ENCODE results near the gene RASA4B.
"Not testable (repeated sequence)": the region's sequence is repeated elsewhere in the genome, so short reads cannot be mapped to it uniquely, and the experiment has no call there.

Gene RASA4B
- 1.1 to 11.5 (median 2.4) reads per million in 18 experiments for total RNA-seq

DNA sequence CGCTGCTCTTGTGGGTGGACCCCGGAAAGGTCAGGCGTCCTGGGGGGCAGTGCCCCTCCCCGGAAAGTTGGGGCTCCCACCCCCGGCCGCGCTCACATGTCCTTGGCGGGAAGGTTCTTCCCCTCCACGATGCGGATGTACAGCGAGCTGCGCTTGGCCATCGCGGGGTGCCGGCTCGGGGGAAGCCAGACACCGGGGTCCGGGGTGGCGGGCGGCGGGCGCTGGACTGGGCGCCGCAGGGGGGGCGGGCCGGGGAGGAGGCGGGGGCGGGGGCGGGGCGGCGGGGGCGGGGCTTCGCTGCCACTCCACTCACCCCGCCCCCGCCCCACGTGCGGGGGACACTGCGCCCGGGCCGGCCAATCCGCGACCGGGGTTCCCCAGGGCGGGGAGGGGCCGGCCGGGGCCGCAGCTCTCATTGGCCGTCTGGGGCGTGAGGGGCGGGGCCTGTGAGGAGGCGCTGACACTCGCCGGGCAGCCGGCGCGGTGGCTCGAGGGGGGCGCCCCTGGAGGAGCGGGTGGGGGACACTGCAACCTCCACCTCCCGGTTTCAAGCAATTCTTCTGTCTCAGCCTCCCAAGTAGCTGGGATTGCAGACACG, at the start of gene RASA4B:
Gene RASA4B (minus strand): TSS at position 228 of the 598 bp plus-strand sequence. CDS start 67 bp downstream, at position 161.
- DNase-seq, result peak in 1 of 2 donors; percentile 0

GRCh38 chr7:102550808-102551422, 33.3 kb upstream of the RASA4B start, which contains the start of gene SPDYE2:
TSS of gene SPDYE2 (plus strand) at chr7:102551226. CDS start at chr7:102553256, 2,030 bp downstream.
- DNase-seq, result not testable (repeated sequence)

- not testable (repeated sequence) for DNase-seq
These were observed 28.8 kb upstream of the RASA4B start for GRCh38 chr7:102546353-102546752.

- not testable (repeated sequence) for DNase-seq
These were observed 27.7 kb upstream of the RASA4B start for GRCh38 chr7:102545288-102545687.

DNA sequence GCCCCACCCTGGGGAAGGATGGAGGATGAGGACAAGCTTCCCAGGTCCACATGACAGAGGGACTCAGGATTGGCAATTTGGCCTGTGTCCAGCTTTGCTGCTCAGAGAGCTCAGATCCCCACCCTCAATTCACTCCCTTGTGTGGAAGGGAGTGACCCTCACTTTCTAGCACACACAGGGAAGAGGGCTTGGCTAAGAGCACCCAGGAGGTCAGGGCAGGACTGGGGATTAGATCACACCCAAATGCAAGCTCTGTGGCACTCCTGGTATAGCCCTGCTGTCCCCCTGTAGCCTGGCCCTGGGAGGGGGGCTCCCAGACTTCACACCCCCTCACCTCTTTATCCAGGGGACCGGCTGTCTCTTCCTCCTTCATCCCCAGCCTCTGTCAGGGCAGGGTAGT, 26.8 kb upstream of the RASA4B start:
- not testable (repeated sequence) for DNase-seq

GRCh38 chr7:102543596-102543995, 26.0 kb upstream of the RASA4B start, which contains the start of gene UPK3BL2:
TSS of gene UPK3BL2 (minus strand) at chr7:102543696. CDS start at chr7:102543636, 60 bp downstream.
- DNase-seq, result not testable (repeated sequence)

- DNase-seq, result not testable (repeated sequence)
These were observed 25.2 kb upstream of the RASA4B start for GRCh38 chr7:102542771-102543170.

GRCh38 chr7:102542083-102542482, 24.5 kb upstream of the RASA4B start:
- DNase-seq, result not testable (repeated sequence)

- DNase-seq, result not testable (repeated sequence)
These were observed 23.0 kb upstream of the RASA4B start for GRCh38 chr7:102540604-102541003.

- DNase-seq, result not testable (repeated sequence)
These were observed 17.6 kb upstream of the RASA4B start for GRCh38 chr7:102535062-102535615.

DNA sequence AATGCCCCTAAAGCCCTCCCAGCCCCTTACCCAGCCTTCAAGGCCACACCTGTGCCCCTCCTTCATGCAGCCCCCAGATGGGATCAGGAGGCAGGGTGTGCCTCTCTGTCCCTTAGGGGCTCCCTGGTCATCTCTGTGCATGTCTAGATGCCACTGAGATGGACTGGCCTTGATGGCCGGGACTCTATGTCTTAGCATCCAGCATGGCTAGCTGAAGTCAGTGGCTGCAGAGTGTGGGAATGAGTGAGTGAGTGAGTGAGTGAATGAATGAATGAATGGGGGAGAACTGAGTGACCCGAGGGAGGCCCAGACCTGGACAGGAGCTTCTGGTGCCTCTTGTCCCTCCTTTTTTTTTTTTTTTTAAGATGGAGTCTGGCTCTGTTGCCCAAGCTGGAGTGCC, 14.6 kb upstream of the RASA4B start:
- DNase-seq, result not testable (repeated sequence)

GRCh38 chr7:102531583-102531982, 14.0 kb upstream of the RASA4B start:
- DNase-seq, result not testable (repeated sequence)

- DNase-seq, result not testable (repeated sequence)
These were observed 10.5 kb upstream of the RASA4B start for GRCh38 chr7:102527822-102528793.

GRCh38 chr7:102527182-102527581, 9.6 kb upstream of the RASA4B start:
- DNase-seq, result not testable (repeated sequence)

DNA sequence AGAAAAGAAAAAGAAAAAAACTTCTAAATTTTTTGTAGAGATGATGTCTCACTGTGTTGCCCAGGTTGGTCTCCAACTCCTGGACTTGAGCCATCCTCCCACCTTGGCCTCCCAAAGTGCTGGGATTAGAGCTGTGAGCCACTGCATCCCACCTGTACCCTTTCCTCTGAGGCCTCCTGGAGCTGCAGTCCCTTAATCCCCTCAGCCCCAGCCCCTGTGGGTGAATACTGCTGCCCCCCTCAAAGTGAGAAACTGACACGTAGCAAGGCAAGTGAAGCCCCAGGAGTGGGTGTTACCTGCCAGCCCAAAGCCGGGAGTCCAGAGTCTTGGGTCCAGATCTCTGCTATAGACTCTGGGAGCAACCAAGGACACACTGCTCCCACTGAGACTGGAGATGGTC, 7.2 kb upstream of the RASA4B start:
- DNase-seq, result not testable (repeated sequence)

- DNase-seq, result not testable (repeated sequence)
These were observed 3.2 kb upstream of the RASA4B start for GRCh38 chr7:102520797-102521196.

GRCh38 chr7:102516951-102517350, 626 bp downstream of the RASA4B start:
- not testable (repeated sequence) for DNase-seq

- not testable (repeated sequence) for DNase-seq
These were observed 1.7 kb downstream of the RASA4B start for GRCh38 chr7:102515889-102516288.

GRCh38 chr7:102514881-102515721, 2.5 kb downstream of the RASA4B start:
- DNase-seq, result not testable (repeated sequence)

GRCh38 chr7:102512642-102513221, 4.8 kb downstream of the RASA4B start:
- peak; percentile 7 to 20 for DNase-seq

Measured in inflammatory macrophage (primary cell).